ENCODE data around the gene ATP7B. TPM values are rescaled to one million over a fixed set of nuclear protein-coding genes. Genes with fewer than 3 reads are reported as not detected.

ATP7B gene
- polyA plus RNA-seq, 1 donor: 4.6 TPM

- no peak for DNase-seq (ENCODE audit: low read depth)
These were observed 60.5 kb downstream of the ATP7B start for GRCh38 chr13:51950722-51951121.

GRCh38 chr13:51946163-51946669 is 65.0 kb downstream of the ATP7B start:
- DNase-seq (ENCODE audit: low read depth): no peak

- DNase-seq (ENCODE audit: low read depth): no peak
These were observed 66.1 kb downstream of the ATP7B start for GRCh38 chr13:51945149-51945548.

GRCh38 chr13:51944428-51944827 is 66.8 kb downstream of the ATP7B start:
- no peak for DNase-seq (ENCODE audit: low read depth)

- no peak for DNase-seq (ENCODE audit: low read depth)
These were observed 67.5 kb downstream of the ATP7B start for GRCh38 chr13:51943721-51944120.

- no peak for DNase-seq (ENCODE audit: low read depth)
These were observed 69.1 kb downstream of the ATP7B start for GRCh38 chr13:51942189-51942588.

GRCh38 chr13:51938454-51938853 is 72.8 kb downstream of the ATP7B start:
- no peak for DNase-seq (ENCODE audit: low read depth)

- DNase-seq (ENCODE audit: low read depth): no peak
These were observed 73.6 kb downstream of the ATP7B start for GRCh38 chr13:51937320-51938290.

- no peak for DNase-seq (ENCODE audit: low read depth)
These were observed 75.7 kb downstream of the ATP7B start for GRCh38 chr13:51935326-51936171.

- no peak for DNase-seq (ENCODE audit: low read depth)
These were observed 76.7 kb downstream of the ATP7B start for GRCh38 chr13:51934461-51935087.

GRCh38 chr13:51933466-51934058 is 77.7 kb downstream of the ATP7B start:
- DNase-seq (ENCODE audit: low read depth): no peak

- DNase-seq (ENCODE audit: low read depth): no peak
These were observed 79.0 kb downstream of the ATP7B start for GRCh38 chr13:51932231-51932630.

GRCh38 chr13:51931606-51932005 is 79.6 kb downstream of the ATP7B start:
- no peak for DNase-seq (ENCODE audit: low read depth)

- DNase-seq (ENCODE audit: low read depth): no peak
These were observed 81.6 kb downstream of the ATP7B start for GRCh38 chr13:51929699-51930098.

- no peak for DNase-seq (ENCODE audit: low read depth)
These were observed 83.0 kb downstream of the ATP7B start for GRCh38 chr13:51928231-51928630.

GRCh38 chr13:51927129-51927528 is 84.1 kb downstream of the ATP7B start:
- no peak for DNase-seq (ENCODE audit: low read depth)

- no peak for DNase-seq (ENCODE audit: low read depth)
These were observed 84.7 kb downstream of the ATP7B start for GRCh38 chr13:51926528-51926885.

- DNase-seq (ENCODE audit: low read depth): no peak
These were observed 85.3 kb downstream of the ATP7B start for GRCh38 chr13:51925865-51926527.

- DNase-seq (ENCODE audit: low read depth): no peak
These were observed 86.3 kb downstream of the ATP7B start for GRCh38 chr13:51924756-51925544.

- no peak for DNase-seq (ENCODE audit: low read depth)
These were observed 87.2 kb downstream of the ATP7B start for GRCh38 chr13:51923983-51924539.
